GM23338 (cell line): Measurements from ENCODE around the gene PCSK5.

Source experiments
- EZH2 ChIP-seq: fragments of 200-600 bp; sonication (generic); IDR thresholded peaks from one replicate; pipeline ENCODE4 v1.8.0; 2017; ENCODE audit warnings: antibody characterized with exemption, mild to moderate bottlenecking, low read depth; ENCODE audit not compliant: unreplicated experiment
- EZH2phosphoT487 ChIP-seq: fragments of 200-600 bp; sonication (generic); IDR thresholded peaks from one replicate; pipeline ENCODE4 v1.8.1; 2018; ENCODE audit warnings: antibody characterized with exemption; ENCODE audit not compliant: unreplicated experiment
- POLR2AphosphoS5 ChIP-seq: IDR thresholded peaks from 2 replicates; pipeline ENCODE4 v1.6.1; 2016; ENCODE audit warnings: antibody characterized with exemption, low read depth
- STAT1 ChIP-seq: IDR thresholded peaks from one replicate; pipeline ENCODE4 v1.6.1; 2016; ENCODE audit warnings: antibody characterized with exemption; ENCODE audit not compliant: unreplicated experiment
- TF ChIP-seq, protein P1 (sequence below), 2 experiments: fragments of 200-600 bp in 1 of 2; sonication (generic) in 1 of 2; conservative IDR thresholded peaks; 2 replicates each; pipeline versions ENCODE4 v1.5.1 to v1.6.1; 2016 to 2017; ENCODE audit warnings: antibody characterized with exemption in 2 of 2, low read depth in 2 of 2, mild to moderate bottlenecking in 2 of 2, moderate library complexity in 1 of 2

DNA sequence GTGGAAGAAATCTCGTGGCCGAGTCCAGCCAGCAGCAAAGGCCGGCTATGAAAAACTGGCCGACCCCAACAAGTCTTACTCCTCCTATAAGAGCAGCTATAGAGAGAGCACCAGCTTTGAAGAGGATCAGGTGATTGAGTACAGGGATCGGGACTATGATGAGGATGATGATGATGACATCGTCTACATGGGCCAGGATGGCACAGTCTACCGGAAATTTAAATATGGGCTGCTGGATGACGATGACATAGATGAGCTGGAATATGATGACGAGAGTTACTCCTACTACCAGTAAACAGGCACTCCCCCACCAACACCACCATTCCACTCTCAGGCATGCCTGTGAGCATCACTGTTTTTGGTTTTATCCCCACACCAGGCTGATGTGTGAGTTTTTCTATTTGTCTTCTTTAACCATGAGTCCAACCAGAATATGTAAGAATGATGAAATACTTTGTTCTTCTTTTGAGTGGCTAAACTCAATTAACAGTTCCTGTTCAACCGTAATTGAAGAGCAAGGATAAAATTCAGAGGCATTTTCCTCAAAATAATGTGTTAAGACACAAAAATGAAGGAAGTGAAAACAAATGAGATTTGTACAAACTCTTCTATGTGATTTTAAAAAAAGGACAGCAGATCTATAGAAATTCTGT lies 468.3 kb downstream of the PCSK5 start:
- TF ChIP-seq EZH2phosphoT487 (no peak), STAT1 (no peak), EZH2 (no peak), POLR2AphosphoS5 (no peak)
- TF ChIP-seq, protein P1, sequence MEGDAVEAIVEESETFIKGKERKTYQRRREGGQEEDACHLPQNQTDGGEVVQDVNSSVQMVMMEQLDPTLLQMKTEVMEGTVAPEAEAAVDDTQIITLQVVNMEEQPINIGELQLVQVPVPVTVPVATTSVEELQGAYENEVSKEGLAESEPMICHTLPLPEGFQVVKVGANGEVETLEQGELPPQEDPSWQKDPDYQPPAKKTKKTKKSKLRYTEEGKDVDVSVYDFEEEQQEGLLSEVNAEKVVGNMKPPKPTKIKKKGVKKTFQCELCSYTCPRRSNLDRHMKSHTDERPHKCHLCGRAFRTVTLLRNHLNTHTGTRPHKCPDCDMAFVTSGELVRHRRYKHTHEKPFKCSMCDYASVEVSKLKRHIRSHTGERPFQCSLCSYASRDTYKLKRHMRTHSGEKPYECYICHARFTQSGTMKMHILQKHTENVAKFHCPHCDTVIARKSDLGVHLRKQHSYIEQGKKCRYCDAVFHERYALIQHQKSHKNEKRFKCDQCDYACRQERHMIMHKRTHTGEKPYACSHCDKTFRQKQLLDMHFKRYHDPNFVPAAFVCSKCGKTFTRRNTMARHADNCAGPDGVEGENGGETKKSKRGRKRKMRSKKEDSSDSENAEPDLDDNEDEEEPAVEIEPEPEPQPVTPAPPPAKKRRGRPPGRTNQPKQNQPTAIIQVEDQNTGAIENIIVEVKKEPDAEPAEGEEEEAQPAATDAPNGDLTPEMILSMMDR (conservative IDR thresholded peaks at IDR 0.05; ENCODE audit: low read depth in 2 of 2): no peak
